Cerebellar nuclear complex (tissue), 1 donor: Measurements from ENCODE around the gene SRR.

ENCODE experiments used
- DNase-seq, 2 experiments: peaks; one replicate each; lab custom pipeline; 2025; lab: John Stamatoyannopoulos, UW

The SRR gene

GRCh38 chr17:2346475-2346874 is 42.7 kb downstream of the SRR start:
- no peak for DNase-seq

GRCh38 chr17:2347805-2348685 is 44.3 kb downstream of the SRR start:
- no peak for DNase-seq

GRCh38 chr17:2351269-2351668 is 47.5 kb downstream of the SRR start:
- no peak for DNase-seq

GRCh38 chr17:2354311-2354710 is 50.6 kb downstream of the SRR start:
- DNase-seq, result no peak

GRCh38 chr17:2357237-2357636 is 53.5 kb downstream of the SRR start:
- DNase-seq, result no peak

GRCh38 chr17:2357931-2358434 is 54.2 kb downstream of the SRR start:
- no peak for DNase-seq

GRCh38 chr17:2361010-2361760 is 57.4 kb downstream of the SRR start:
- DNase-seq, result no peak

- DNase-seq, result no peak
These were observed 58.3 kb downstream of the SRR start for GRCh38 chr17:2362016-2362415.

GRCh38 chr17:2362416-2362815 is 58.7 kb downstream of the SRR start:
- no peak for DNase-seq

GRCh38 chr17:2362881-2363280 is 59.1 kb downstream of the SRR start:
- DNase-seq, result no peak

- no peak for DNase-seq
These were observed 59.6 kb downstream of the SRR start for GRCh38 chr17:2363318-2363717.

GRCh38 chr17:2363851-2364762 is 60.4 kb downstream of the SRR start:
- no peak for DNase-seq

GRCh38 chr17:2364763-2365116 is 61.0 kb downstream of the SRR start:
- DNase-seq, result no peak

- no peak for DNase-seq
These were observed 61.4 kb downstream of the SRR start for GRCh38 chr17:2365132-2365531.

- DNase-seq, result no peak
These were observed 63.2 kb downstream of the SRR start for GRCh38 chr17:2366747-2367494.

GRCh38 chr17:2368359-2368758 is 64.6 kb downstream of the SRR start:
- DNase-seq, result no peak

- no peak for DNase-seq
These were observed 65.3 kb downstream of the SRR start for GRCh38 chr17:2369039-2369438.

GRCh38 chr17:2369551-2370210 is 65.9 kb downstream of the SRR start:
- no peak for DNase-seq

- DNase-seq, result no peak
These were observed 66.5 kb downstream of the SRR start for GRCh38 chr17:2370211-2370589.

- no peak for DNase-seq
These were observed 67.7 kb downstream of the SRR start for GRCh38 chr17:2371183-2372130.
